Gastroesophageal sphincter (tissue), 3 donors: ENCODE data around the gene GPATCH3.

Source experiments
- EP300 ChIP-seq: sonication (generic); formaldehyde crosslinking; IDR thresholded peaks from one replicate; pipeline ENCODE4 v1.6.1; 2017; ENCODE audit warnings: antibody characterized with exemption, mild to moderate bottlenecking
- POLR2A ChIP-seq, 2 donors: fragments of 450-650 bp; IDR thresholded peaks; one replicate each; pipeline ENCODE4 v1.6.1; 2017; ENCODE audit warnings: antibody characterized with exemption in 2 of 2, mild to moderate bottlenecking in 2 of 2, moderate library complexity in 1 of 2
- POLR2AphosphoS5 ChIP-seq: sonication (generic); formaldehyde crosslinking; IDR thresholded peaks from one replicate; pipeline ENCODE4 v1.6.1; 2017; ENCODE audit warnings: antibody characterized with exemption
- TF ChIP-seq, protein P1 (sequence below), 4 experiments: fragments of 200-600 bp in 2 of 4; fragments of 450-650 bp in 2 of 4; sonication (generic) in 1 of 4; IDR thresholded peaks; one replicate each; pipeline ENCODE4 v1.5.1; 2017 to 2019; ENCODE audit warnings: antibody characterized with exemption in 4 of 4, mild to moderate bottlenecking in 2 of 4, moderate library complexity in 2 of 4

DNA sequence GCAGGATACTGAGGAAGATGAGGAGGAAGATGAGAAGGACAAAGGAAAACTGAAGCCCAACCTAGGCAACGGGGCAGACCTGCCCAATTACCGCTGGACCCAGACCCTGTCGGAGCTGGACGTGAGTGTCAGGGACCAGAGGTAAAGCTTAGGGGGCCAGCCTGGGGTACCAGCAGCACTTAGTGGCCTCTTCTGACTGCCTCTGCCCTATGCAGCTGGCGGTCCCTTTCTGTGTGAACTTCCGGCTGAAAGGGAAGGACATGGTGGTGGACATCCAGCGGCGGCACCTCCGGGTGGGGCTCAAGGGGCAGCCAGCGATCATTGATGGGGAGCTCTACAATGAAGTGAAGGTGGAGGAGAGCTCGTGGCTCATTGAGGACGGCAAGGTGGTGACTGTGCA, 42.4 kb upstream of the GPATCH3 start:
- no peak for TF ChIP-seq EP300
- no peak for TF ChIP-seq POLR2A (IDR thresholded peaks at IDR 0.05)
- TF ChIP-seq, protein P1, sequence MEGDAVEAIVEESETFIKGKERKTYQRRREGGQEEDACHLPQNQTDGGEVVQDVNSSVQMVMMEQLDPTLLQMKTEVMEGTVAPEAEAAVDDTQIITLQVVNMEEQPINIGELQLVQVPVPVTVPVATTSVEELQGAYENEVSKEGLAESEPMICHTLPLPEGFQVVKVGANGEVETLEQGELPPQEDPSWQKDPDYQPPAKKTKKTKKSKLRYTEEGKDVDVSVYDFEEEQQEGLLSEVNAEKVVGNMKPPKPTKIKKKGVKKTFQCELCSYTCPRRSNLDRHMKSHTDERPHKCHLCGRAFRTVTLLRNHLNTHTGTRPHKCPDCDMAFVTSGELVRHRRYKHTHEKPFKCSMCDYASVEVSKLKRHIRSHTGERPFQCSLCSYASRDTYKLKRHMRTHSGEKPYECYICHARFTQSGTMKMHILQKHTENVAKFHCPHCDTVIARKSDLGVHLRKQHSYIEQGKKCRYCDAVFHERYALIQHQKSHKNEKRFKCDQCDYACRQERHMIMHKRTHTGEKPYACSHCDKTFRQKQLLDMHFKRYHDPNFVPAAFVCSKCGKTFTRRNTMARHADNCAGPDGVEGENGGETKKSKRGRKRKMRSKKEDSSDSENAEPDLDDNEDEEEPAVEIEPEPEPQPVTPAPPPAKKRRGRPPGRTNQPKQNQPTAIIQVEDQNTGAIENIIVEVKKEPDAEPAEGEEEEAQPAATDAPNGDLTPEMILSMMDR (IDR thresholded peaks at IDR 0.05) = no peak
- no peak for TF ChIP-seq POLR2AphosphoS5
